GM18907 (cell line): ENCODE results near the gene ASS1.

ENCODE experiments used
- ATAC-seq: cut with Tn5 transposase; IDR thresholded peaks from one replicate; pipeline ENCODE4 v1.9.1; 2021; ENCODE audit warnings: mild to moderate bottlenecking, moderate library complexity; ENCODE audit not compliant: unreplicated experiment

ASS1 gene

DNA sequence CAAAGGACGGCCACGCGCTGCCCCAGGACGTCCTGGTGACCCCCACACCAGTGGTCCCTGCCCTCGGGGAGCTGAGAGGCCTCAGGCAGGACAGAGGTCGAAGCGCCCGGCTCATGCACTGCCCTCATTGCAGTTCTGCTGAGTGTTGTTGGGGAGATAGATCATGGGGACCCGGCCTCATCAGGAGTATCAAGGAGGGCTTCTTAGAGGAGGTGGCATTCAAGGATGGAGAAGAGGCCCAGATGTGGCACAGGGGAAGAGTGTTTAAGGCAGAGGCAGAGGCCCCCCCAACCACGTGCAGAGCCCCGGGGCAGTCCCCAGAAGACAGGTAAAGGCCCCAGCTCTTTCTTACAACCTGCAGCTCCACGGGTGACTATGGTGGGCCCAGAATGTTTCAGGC, 26.2 kb downstream of the ASS1 start:
- no peak for ATAC-seq

DNA sequence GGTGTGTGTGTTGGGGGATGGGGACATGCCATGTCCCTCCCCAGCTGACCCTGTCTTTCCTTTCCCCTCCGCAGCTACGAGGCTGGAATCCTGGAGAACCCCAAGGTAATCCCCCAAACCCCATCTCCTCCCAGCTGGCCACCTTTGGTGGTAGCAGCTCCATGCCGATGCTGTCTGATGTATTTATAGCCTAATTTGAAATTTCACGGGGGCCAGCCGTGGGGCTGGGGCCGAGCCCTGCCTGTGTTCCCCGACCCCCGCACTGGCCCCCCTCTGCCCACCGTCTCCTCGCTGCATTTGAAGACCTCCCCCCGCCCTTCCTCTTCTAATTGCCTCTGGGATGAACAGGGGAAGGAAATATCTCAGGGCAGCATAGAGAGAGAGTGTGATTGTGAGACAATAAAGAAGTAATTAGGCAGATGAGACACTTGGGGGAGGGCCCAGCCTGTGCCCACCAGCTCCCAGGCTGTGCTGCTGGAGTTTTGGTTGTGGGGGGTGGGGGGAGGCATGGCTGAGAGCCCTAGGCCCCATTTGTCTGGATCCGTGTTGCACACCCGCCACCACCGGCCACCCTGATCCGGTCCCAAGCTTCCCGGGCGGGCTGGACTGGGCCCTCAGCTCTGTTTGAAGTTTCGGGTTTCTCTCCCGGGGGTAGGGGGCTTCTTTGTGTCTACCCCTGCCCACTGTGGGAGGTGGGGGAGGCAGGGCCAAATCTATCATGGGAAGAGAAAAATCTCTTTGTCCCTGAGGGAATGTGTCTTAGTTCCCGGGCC, 26.8 kb downstream of the ASS1 start:
- no peak for ATAC-seq

DNA sequence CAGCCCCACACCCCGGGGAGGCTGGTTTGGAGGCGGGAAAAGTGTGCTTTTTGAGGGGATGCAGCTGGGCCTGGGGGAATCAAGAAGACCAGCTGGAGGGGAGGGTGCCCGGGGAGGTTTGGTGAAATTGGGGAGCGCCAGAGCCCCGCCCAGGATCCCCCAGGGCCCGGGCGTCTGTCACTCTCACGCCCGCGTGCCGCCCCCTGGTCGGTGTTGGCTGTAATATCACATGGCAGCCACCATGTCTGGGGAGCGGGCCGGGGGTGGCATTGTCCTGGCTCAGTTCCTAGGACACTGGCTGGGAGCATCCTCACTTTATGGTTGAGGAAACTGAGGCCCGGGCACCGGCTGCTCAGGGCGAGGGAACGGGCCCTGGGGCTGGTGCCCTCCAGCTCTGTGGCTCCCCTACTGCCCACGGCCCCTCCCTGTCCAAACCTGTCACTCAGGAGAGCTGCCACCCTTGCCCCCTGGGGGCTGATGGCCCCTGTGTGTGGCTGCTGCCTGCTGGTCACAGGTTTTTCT, 27.5 kb downstream of the ASS1 start:
- ATAC-seq: no peak

DNA sequence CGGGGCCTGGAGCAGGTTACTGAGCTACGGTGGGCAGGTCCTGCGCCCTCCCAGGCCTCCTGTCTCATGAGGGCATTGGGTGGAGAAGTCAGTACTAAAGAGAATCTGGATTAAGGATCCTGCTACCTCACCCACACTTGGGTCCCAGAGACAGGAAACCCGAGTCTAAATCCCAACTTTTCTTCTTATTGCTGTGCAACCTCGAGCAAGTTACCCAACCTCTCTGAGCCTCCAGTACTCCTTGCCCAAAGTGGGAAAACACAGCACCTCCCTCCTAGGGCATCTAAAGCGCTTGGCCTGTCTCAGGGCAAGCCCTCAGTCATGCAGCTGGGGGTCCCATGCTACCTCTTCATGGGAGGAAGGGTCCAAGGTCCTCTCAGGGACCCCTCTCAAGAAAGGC, 28.2 kb downstream of the ASS1 start:
- no peak for ATAC-seq

GRCh38 chr9:130473566-130473965, 28.8 kb downstream of the ASS1 start:
- ATAC-seq: no peak

DNA sequence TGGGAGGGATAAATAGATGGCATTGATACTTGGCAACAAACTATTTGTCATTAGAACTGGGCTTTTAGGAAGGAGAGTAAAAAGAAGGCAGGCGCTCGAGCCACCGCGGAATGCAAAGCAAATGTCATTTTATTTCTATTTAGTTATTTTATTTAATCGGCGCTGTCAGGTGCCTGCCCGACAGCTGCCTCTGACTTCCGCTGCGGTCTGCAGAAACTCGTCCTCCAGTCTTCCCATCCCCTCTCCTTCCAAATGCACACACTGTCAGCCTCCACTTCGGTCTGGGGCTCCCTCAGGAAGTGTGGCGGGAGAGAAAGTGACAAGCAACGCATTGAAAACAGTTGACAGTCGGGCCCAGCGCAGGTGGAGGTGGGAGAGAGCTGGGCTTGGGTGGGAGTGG, 29.3 kb downstream of the ASS1 start:
- ATAC-seq: no peak

- ATAC-seq: no peak
Observed at GRCh38 chr9:130476151-130476730, 31.5 kb downstream of the ASS1 start.

DNA sequence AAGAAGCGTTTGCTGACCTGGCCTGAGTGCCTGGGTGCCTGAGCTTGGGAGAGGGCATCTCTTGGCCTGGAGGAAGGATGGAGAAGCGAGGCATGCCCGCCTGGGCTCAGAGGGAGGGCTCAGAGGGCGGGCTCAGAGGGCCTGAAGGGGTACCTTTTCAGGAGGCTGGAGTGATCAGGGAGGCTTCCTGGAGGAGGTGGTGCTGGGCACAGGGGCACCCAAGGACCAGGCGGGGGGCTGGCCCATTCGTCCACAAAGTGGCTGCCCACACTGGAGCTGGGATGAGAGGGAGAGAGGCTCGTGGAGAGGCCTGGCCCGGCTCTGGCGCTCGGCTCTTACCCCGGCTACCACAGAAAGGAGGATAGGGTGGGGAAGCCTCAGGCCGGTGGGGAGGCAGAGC, 32.8 kb downstream of the ASS1 start:
- no peak for ATAC-seq

DNA sequence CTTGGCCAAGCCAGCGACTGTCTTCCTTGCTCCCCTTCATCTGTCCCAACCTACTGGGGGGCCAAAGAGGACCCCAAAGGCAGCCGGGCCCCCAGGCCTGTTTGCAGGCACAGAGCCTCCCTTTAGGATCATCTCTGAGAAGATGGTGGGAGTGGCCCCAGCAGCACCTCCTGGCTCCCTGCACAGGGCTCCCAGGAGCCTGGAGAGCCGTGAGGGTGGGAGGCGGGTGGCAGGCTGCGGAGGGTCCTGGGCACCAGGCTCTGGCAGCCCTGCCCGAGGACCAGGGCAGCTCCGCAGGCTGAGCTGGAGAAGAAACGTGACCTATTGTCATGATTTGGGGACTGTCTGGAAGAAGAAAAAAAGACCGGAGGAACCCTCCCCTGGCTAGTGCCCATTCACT, 33.4 kb downstream of the ASS1 start:
- no peak for ATAC-seq

DNA sequence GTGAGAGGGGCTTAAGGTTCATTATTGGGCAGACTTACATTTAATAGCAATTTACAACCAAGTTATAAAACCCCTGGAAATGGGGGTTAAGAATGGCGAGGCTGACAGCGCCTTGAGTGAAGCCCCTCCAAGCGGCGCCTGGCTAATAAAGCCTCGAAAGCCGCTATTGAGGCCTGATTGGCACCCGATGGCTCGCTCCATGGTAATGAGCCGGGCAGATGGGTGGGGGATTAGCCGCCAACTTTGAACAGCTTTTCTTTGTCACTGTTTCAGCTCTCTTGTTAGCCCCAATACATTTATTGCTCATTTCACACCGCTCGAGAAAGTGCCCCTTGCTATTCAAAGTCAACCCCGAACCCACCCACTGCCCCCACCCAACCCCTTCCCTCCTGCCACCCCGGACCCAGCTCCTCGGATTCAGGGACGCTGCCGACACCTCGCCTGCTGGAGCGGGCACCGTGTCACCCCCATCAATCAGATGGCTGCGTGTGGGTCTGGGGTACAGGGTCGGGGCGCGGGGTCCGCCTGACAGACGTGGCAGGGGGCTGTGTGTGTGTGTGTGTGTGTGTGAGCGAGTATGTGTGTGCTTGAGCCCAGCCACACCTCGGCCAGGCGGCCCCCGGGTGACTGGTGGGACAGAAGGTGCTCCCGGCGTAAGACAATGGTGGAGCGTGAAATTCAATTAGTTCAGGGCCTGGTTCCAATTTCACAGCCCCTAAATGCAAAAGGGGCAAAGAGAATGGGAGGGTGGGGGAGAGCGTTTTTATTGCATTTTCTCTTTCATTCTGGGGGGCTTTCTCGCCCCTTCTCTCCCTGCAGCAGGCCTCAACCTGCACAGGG, 34.2 kb downstream of the ASS1 start:
- no peak for ATAC-seq

DNA sequence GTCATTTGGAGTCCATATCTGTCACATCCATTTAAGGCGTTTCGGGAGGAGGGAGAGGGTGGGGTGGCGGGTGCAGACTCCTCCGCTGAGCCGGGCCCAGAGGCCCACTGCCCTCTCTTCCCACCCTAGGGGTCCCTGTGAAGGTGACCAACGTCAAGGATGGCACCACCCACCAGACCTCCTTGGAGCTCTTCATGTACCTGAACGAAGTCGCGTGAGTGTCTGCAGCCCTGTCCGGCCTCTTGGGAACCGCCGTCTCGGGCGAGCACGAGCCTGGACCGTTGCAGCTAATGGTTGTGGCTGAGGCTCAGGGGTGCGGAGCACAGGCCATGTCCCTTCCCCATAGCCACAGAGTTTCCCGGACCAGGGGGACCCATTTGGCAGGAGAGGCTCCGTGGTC, 34.8 kb downstream of the ASS1 start:
- no peak for ATAC-seq

DNA sequence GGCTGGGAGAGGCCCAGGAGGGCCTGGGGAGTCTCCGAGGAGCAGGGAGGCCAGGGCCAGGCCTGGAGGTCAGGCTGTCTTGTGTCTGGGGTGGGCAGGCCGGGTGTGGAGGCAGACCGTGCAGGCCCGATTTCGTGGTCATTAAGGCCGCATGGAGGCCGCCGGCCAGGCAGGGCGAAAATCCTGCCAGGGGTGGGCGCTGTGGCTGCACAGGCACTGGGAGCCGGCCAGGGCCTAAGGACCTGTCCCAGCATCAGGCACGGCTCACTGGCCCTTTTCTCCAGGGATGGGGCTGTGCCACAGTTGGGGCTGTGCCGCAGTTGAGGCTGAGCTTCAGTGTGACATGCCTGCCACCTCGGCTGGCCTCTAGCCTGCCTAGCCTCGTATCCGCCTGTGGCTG, 35.9 kb downstream of the ASS1 start:
- no peak for ATAC-seq

DNA sequence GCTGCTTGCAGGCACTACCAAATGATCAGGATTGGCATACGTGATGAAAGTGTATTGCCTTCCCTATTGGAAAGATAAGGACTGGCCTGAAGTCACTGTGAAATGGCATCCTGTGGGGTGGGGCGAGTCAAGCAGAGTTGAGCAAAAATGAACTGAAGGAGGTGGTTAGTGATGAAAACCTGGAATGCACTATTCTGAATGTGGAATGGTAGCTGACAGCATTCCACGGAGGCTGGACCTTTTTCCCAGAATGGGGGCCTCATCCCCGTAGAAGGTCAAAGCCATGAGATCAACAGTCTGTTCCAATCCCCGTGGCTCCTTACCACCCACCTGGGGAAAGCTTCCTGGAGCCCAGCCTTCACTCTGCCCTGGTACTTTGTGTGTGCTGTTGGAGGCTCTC, 37.7 kb downstream of the ASS1 start:
- no peak for ATAC-seq

DNA sequence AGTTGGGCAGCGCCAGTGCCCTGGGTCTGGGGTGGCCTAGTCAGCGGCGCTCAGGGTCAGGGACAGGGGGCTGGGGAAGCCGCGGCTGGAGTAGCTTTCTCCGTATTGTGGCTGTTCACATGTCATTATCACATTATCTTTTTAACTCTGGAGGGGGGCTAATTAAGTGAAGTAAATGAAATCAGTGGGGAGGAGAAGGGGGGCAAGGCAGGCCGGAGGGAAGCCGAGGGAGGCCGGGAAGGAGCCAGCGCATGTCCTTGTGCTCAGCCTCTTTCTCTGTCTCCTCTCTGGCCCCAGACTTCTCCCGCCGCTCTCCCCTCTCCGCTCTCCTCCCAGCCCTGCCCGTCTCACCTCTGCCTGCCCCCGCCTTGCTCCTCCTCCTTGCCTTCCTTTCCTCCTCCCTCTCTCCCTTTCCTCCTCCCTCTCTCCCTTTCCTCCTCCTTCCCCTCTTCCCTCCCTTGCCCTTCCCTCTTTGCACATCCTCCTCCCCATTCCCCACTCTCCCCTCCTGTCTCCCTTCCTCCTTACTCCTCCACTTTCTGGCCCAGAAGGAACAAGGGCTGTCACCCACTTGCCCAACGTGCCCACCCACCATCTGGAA, 38.7 kb downstream of the ASS1 start:
- ATAC-seq: no peak

GRCh38 chr9:130484362-130485072, 39.8 kb downstream of the ASS1 start:
- ATAC-seq: no peak

DNA sequence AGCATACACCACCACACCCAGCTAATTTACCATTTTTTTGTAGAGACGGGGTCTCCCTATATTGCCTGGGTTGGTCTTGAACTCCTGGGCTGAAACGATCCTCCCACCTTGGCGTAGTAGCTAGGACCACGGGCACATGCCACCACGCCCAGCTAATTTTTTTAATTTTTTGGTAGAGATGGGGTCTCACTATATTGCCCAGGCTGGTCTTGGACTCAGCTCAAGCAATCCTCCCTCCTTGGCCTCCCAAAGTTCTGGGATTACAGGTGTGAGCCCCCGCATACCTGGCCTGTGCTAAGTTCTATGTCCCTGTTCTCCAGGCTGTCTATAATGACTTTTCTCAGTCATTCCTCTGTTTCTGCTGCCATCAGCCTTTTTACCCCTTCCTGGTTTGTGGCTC, 41.3 kb downstream of the ASS1 start:
- ATAC-seq: no peak

DNA sequence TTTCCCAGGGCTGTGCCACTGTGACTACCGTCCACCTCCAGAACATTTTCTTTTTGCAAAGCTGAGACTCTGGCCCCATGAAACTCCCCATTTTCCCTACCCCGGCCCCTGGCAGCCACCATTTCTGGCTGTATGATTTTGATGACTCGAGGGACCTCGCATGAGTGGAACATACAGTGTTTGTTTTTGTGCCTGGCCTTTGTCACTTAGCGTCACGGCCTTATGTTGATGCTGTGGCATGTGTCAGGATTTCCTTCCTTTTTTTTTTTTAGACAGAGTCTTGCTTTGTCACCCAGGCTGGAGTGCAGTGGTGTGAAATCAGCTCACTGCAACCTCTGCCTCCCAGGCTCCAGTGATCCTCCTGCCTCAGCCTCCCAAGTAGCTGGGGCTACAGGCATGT, 42.7 kb downstream of the ASS1 start:
- ATAC-seq: no peak

- ATAC-seq: no peak
Observed at GRCh38 chr9:130488621-130489330, 44.0 kb downstream of the ASS1 start.

- ATAC-seq: no peak
Observed at GRCh38 chr9:130490981-130491380, 46.2 kb downstream of the ASS1 start.

DNA sequence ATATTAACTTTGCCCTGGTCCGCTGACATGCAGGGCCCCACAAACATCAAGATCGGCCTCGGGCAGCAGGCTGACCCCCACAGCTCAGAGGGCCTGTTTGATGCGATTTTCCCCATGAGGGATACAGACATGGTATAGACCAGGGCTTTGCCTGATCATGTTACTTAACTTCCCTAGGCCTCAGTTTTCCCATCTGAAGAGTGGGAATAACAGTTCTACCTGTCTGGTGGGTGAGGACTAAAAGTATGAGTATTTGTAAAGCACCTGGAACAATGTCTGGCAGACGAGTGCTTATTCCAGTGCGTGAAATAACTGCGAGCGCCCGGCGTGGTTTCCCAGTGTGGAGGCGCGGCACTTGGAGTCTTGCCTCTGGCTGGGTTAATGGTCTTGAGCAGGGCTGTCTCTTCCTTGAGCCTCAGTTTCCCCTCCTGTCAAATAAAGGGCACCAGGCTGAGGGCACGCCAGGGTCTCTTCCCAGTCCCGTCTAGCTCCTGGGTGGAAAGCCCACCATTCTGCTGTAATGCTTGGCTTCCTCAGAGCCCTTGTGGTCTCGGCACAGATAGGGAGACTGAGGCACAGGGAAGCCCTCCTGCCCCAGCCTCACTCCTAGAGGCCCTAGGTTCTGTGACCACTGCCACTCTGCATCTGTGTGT, 47.2 kb downstream of the ASS1 start:
- ATAC-seq: no peak
